Neutrophil (primary cell): ENCODE data around the gene C1S.

Experiments
- H3K27ac ChIP-seq: fragments of 200-600 bp; sonication (generic); 2 replicates; pipeline ENCODE4 v1.5.1; 2016; ENCODE audit warnings: mild to moderate bottlenecking, moderate library complexity
- H3K27me3 ChIP-seq: fragments of 200-600 bp; sonication (generic); 2 replicates; pipeline ENCODE4 v1.6.0; 2016; ENCODE audit warnings: mild to moderate bottlenecking
- H3K36me3 ChIP-seq: fragments of 200-600 bp; sonication (generic); 2 replicates; pipeline ENCODE4 v1.5.1; 2017
- H3K4me1 ChIP-seq, 2 experiments: fragments of 200-600 bp in 1 of 2; sonication (generic) in 1 of 2; 1 replicate in 1 of 2; 2 replicates in 1 of 2; pipeline versions ENCODE4 v1.5.1 to v1.6.1; 2013 to 2016; ENCODE audit warnings: low read depth in 1 of 2, low read length in 1 of 2, mild to moderate bottlenecking in 1 of 2, moderate library complexity in 1 of 2; ENCODE audit not compliant: control insufficient read depth in 1 of 2, insufficient read depth in 1 of 2
- H3K4me3 ChIP-seq, 2 experiments: fragments of 200-600 bp in 1 of 2; sonication (generic) in 1 of 2; 1 replicate in 1 of 2; 2 replicates in 1 of 2; pipeline ENCODE4 v1.5.1; 2013 to 2016; ENCODE audit warnings: low read depth in 1 of 2, low read length in 1 of 2, mild to moderate bottlenecking in 1 of 2, moderate library complexity in 1 of 2
- H3K9me3 ChIP-seq: fragments of 200-600 bp; sonication (generic); 2 replicates; pipeline ENCODE4 v1.5.1; 2016
- CTCF ChIP-seq: fragments of 200-600 bp; sonication (generic); IDR thresholded peaks from 2 replicates; pipeline ENCODE4 v1.5.1; 2016; ENCODE audit warnings: antibody characterized with exemption

C1S gene

GRCh38 chr12:7066596-7066995, 6.1 kb downstream of the C1S start:
- H3K9me3 ChIP-seq, result no peaks in the 10 kb centered on the region
- H3K4me1 ChIP-seq, result no peaks in the 10 kb centered on the region
- no peak for TF ChIP-seq CTCF
- H3K4me3 ChIP-seq, result no peak overlapping the region
- peaks cover 3% of the 10 kb centered on the region for H3K27me3 ChIP-seq
- no peaks in the 10 kb centered on the region for H3K36me3 ChIP-seq
- no peak overlapping the region for H3K27ac ChIP-seq

- peaks cover 3% of the 10 kb centered on the region for H3K27me3 ChIP-seq
- no peak overlapping the region for H3K4me3 ChIP-seq
- H3K9me3 ChIP-seq, result no peaks in the 10 kb centered on the region
- H3K36me3 ChIP-seq, result no peaks in the 10 kb centered on the region
- H3K4me1 ChIP-seq, result no peaks in the 10 kb centered on the region
- H3K27ac ChIP-seq, result no peak overlapping the region
- TF ChIP-seq CTCF, result no peak
These were observed 6.6 kb downstream of the C1S start for GRCh38 chr12:7067096-7067495.

DNA sequence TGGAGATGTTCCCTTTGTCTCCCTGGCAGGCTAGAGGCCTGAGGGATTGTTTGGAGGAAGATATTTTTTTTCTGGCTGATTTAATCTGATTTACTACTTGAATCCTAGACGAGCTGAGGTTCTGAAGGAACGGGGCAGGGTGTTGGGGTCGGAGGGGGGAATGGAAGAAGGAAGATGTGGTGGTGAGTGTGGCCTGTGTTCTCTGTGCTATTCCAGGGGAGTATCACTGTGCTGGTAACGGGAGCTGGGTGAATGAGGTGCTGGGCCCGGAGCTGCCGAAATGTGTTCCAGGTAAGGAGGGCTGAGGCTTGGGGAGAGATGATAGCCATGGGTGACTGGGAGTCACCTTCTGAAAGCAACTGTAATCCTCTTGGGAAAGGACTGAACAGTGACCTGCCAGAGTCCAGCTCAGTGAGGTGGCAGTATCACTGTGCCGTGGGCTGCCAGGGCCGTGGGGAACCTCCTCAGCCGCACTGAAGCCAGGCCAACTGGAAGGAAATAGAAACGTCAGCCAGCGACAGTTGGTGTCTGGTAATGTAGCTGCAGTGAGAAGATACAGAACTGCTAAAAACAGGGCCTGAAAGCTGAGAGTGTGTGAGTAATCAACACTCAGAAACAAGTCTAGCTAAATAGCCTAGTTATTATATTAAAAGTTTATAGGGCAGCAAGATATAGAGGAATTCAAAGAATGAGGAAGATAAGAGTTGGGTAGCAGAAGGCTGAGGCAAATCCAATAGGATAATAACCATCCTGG, 7.9 kb downstream of the C1S start:
- H3K4me3 ChIP-seq, result no peak overlapping the region
- no peaks in the 10 kb centered on the region for H3K9me3 ChIP-seq
- TF ChIP-seq CTCF, result no peak
- H3K27me3 ChIP-seq, result peaks cover 3% of the 10 kb centered on the region
- H3K36me3 ChIP-seq, result no peaks in the 10 kb centered on the region
- no peak overlapping the region for H3K27ac ChIP-seq
- H3K4me1 ChIP-seq, result peaks cover 2 to 3% of the 10 kb centered on the region in 2 experiments

GRCh38 chr12:7068994-7069346, 8.5 kb downstream of the C1S start:
- H3K36me3 ChIP-seq, result no peaks in the 10 kb centered on the region
- H3K4me1 ChIP-seq, result peaks cover 7 to 9% of the 10 kb centered on the region in 2 experiments
- peaks cover 3% of the 10 kb centered on the region for H3K27me3 ChIP-seq
- TF ChIP-seq CTCF, result no peak
- H3K4me3 ChIP-seq, result no peak overlapping the region
- no peaks in the 10 kb centered on the region for H3K9me3 ChIP-seq
- no peak overlapping the region for H3K27ac ChIP-seq

DNA sequence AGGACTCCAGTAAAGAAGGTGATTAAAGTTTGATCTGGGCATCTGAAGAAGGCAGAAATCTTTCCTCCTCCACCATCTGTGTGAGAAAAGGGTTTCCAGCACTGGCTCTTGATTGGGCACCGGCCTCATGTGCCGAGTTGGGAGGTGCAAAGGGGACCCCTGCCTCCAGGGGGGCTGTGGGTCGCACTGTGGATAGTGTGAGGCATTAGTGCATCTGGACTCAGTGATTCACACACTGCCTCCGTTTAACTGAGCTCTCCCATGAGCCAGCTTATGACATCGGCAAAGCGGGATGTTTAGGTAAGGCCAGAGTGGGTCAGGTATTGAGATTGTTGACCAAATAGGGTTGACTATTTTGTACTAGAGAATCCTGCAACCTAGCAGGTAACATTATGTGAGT, 8.9 kb downstream of the C1S start:
- no peak overlapping the region for H3K4me3 ChIP-seq
- no peaks in the 10 kb centered on the region for H3K36me3 ChIP-seq
- peaks cover 7 to 11% of the 10 kb centered on the region in 2 experiments for H3K4me1 ChIP-seq
- H3K27ac ChIP-seq, result no peak overlapping the region
- no peaks in the 10 kb centered on the region for H3K9me3 ChIP-seq
- H3K27me3 ChIP-seq, result peaks cover 3% of the 10 kb centered on the region
- no peak for TF ChIP-seq CTCF
